ENCODE data around the gene LRRC38.

DNA sequence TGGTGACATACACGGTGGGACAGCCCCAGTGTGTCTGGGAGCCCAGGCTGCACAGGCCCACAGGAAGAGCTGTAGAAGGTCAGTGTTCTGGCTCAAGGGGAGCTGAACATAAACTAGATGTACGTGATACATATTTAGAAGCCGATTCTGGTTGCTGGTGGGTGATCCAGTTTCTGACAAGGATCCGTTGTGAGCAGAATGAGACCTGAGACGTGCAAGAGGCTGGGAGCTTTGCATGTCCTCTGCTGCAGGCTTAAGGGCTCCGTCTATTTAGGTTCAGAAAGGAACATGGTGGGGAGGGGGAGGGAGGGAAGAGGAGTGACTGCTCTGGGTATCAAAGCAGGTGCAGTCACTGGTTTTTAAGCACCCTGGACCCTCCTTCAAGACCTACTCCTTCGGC, 18.6 kb downstream of the LRRC38 start:
- TF ChIP-seq CTCF (conservative IDR thresholded peaks at IDR 0.05) (no peak), ZFX (IDR thresholded peaks at IDR 0.05) (no peak)
